Neural cell (in vitro differentiated cells): ENCODE results near the gene DCHS2.

ENCODE experiments used
- EZH2 ChIP-seq: fragments of 200-600, 300-800 bp; shearing (Covaris generic), sonication (generic); IDR thresholded peaks from 2 replicates; pipeline ENCODE4 v1.6.1; 2014; ENCODE audit warnings: antibody characterized with exemption, low read length, borderline replicate concordance, mild to moderate bottlenecking; ENCODE audit not compliant: insufficient read depth, poor library complexity, severe bottlenecking
- POLR2AphosphoS5 ChIP-seq: IDR thresholded peaks from 2 replicates; pipeline ENCODE4 v1.6.1; 2012
- TAF1 ChIP-seq: IDR thresholded peaks from 2 replicates; pipeline ENCODE4 v1.6.1; 2012; ENCODE audit warnings: low read depth
- TF ChIP-seq, protein P1 (sequence below): IDR thresholded peaks from 2 replicates; pipeline ENCODE4 v1.6.1; 2012; ENCODE audit warnings: borderline replicate concordance

DNA sequence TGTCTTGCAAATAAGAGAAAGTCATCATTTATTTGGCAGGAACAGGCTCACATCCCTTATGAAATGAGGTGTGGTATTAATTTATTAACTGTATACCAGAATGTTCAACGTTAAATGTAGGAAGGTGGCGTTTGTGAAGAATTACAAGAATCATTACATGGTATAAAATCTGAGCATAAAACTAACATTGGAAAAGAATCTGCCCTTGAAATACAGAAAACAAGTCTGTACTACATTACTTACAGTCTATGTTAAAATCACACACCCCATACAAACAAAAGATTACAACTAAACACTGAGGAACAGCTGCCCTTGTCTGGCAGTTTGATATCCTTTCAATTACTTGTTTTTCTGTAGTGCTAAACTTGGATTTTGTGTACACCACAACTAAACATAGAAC, 131.1 kb downstream of the DCHS2 start:
- TF ChIP-seq TAF1 (no peak), POLR2AphosphoS5 (no peak), EZH2 (no peak)
- TF ChIP-seq, protein P1, sequence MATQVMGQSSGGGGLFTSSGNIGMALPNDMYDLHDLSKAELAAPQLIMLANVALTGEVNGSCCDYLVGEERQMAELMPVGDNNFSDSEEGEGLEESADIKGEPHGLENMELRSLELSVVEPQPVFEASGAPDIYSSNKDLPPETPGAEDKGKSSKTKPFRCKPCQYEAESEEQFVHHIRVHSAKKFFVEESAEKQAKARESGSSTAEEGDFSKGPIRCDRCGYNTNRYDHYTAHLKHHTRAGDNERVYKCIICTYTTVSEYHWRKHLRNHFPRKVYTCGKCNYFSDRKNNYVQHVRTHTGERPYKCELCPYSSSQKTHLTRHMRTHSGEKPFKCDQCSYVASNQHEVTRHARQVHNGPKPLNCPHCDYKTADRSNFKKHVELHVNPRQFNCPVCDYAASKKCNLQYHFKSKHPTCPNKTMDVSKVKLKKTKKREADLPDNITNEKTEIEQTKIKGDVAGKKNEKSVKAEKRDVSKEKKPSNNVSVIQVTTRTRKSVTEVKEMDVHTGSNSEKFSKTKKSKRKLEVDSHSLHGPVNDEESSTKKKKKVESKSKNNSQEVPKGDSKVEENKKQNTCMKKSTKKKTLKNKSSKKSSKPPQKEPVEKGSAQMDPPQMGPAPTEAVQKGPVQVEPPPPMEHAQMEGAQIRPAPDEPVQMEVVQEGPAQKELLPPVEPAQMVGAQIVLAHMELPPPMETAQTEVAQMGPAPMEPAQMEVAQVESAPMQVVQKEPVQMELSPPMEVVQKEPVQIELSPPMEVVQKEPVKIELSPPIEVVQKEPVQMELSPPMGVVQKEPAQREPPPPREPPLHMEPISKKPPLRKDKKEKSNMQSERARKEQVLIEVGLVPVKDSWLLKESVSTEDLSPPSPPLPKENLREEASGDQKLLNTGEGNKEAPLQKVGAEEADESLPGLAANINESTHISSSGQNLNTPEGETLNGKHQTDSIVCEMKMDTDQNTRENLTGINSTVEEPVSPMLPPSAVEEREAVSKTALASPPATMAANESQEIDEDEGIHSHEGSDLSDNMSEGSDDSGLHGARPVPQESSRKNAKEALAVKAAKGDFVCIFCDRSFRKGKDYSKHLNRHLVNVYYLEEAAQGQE: no peak
